Breast epithelium (tissue), 4 donors: ENCODE results near the gene SLC25A38. TPM values are rescaled to one million over a fixed set of nuclear protein-coding genes. Genes with fewer than 3 reads are reported as not detected.

Experiments
- DNase-seq, 2 donors: peaks; one replicate each; pipeline ENCODE4 v3.0.0-alpha.2; 2019; ENCODE audit warnings: low spot score in 2 of 2
- H3K27ac ChIP-seq, 2 donors: fragments of 200-600 bp; sonication (generic) in 1 of 2; one replicate each; pipeline ENCODE4 v1.5.1; 2016 to 2019; ENCODE audit warnings: mild to moderate bottlenecking in 1 of 2
- H3K27me3 ChIP-seq, 2 donors: fragments of 200-600 bp; sonication (generic) in 1 of 2; one replicate each; pipeline versions ENCODE4 v1.5.1 to v1.6.0; 2017 to 2019; ENCODE audit warnings: control low read depth in 1 of 2, mild to moderate bottlenecking in 1 of 2
- H3K36me3 ChIP-seq: fragments of 200-600 bp; one replicate; pipeline ENCODE4 v1.5.1; 2019
- H3K4me1 ChIP-seq, 2 donors: fragments of 200-600 bp; sonication (generic); one replicate each; pipeline ENCODE4 v1.5.1; 2016 to 2019; ENCODE audit warnings: control low read depth in 1 of 2
- H3K4me3 ChIP-seq, 3 donors: fragments of 200-600 bp; sonication (generic); 1 replicate in 2 of 3; 2 replicates in 1 of 3; pipeline ENCODE4 v1.5.1; 2016 to 2019; ENCODE audit warnings: mild to moderate bottlenecking in 3 of 3, moderate library complexity in 2 of 3
- H3K9me3 ChIP-seq, 2 donors: fragments of 200-600 bp; sonication (generic) in 1 of 2; one replicate each; pipeline ENCODE4 v1.5.1; 2016 to 2019; ENCODE audit warnings: control low read depth in 1 of 2
- CTCF ChIP-seq, 3 donors: fragments of 450-650 bp; IDR thresholded peaks; one replicate each; pipeline ENCODE4 v1.5.1; 2016 to 2017; ENCODE audit warnings: antibody characterized with exemption in 3 of 3, mild to moderate bottlenecking in 3 of 3, moderate library complexity in 3 of 3
- POLR2A ChIP-seq: fragments of 450-650 bp; IDR thresholded peaks from one replicate; pipeline ENCODE4 v1.6.1; 2016; ENCODE audit warnings: antibody characterized with exemption, mild to moderate bottlenecking, moderate library complexity
- POLR2AphosphoS5 ChIP-seq, 3 donors: sonication (generic); formaldehyde crosslinking; IDR thresholded peaks; one replicate each; pipeline ENCODE4 v1.6.1; 2017; ENCODE audit warnings: antibody characterized with exemption in 3 of 3
- intact Hi-C: fragments of 100-400 bp; cut with DNase I; formaldehyde crosslinking; loops from one replicate; pipeline ENCODE4 v1.15.1; 2023; ENCODE audit warnings: low total_unique reads
- total RNA-seq, 3 donors: library from RNA; depleted of rRNA; stranded (reverse); fragments of >200 nt; gene quantifications; one replicate each; pipeline ENCODE4 v1.1.0, GENCODE V29; 2016

SLC25A38 gene
- total RNA-seq, 3 donors from 2014 or later, result 28.2 to 31.6 (median 30.9) TPM

DNA sequence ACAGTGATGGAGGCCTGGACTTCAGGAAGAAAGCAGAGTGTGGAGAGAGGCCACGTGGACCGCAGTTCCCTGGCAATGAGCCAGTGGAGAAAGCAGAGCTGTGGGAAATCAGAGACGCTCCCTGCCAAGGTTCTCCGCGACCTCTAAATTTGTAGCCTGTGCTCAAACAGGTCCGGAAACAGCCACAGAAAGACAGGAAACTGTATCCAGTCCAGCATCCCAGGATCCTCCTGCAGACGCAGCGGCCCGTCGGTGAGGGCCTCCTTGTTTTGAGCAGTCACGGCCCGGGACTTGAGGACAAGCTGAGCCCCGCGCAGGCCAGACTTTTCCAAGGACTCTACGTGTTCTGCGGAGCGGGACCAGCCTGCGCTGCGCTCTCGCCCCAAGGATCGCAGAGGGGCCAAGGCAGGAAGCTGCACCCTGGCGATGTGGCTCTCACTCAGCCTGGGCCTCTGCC, 45.6 kb downstream of the SLC25A38 start:
- DNase-seq, result no peak
- Histone ChIP-seq H3K36me3 (no peaks in the 10 kb centered on the region), H3K4me1 (no peaks in the 10 kb centered on the region), H3K4me3 (no peak overlapping the region), H3K27me3 (no peaks in the 10 kb centered on the region), H3K27ac (no peak overlapping the region), H3K9me3 (no peaks in the 10 kb centered on the region)
- no peak for TF ChIP-seq POLR2AphosphoS5 (IDR thresholded peaks at IDR 0.05)
- no peak for TF ChIP-seq CTCF (IDR thresholded peaks at IDR 0.05)
- TF ChIP-seq POLR2A, result no peak
- intact Hi-C loops, result no loop called here

- H3K9me3 ChIP-seq, result no peaks in the 10 kb centered on the region
- H3K27me3 ChIP-seq, result no peaks in the 10 kb centered on the region
- DNase-seq, result no peak
- no peak overlapping the region for H3K27ac ChIP-seq
- no peak overlapping the region for H3K4me3 ChIP-seq
- intact Hi-C loops, result no loop called here
- no peaks in the 10 kb centered on the region for H3K4me1 ChIP-seq
- no peaks in the 10 kb centered on the region for H3K36me3 ChIP-seq
- no peak for TF ChIP-seq POLR2A
- no peak for TF ChIP-seq CTCF (IDR thresholded peaks at IDR 0.05)
- TF ChIP-seq POLR2AphosphoS5 (IDR thresholded peaks at IDR 0.05), result no peak
Measured at GRCh38 chr3:39429466-39429865, 46.3 kb downstream of the SLC25A38 start.

DNA sequence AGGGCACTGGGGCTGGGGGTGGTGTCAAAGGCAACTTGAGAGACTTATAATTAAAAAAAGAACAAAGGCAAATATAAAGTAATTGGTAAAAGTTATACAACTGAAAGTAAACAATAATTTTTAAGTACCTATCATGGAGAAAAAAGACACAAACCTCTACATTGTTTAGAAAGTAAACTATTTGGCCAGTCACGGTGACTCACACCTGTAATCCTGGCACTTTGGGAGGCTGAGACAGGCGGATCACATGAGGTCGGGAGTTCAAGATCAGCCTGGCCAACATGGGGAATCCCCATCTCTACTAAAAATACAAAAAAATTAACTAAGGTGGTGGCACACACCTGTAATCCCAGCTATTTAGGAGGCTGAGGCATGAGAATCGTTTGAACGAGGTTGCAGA, 49.2 kb downstream of the SLC25A38 start:
- no peaks in the 10 kb centered on the region for H3K9me3 ChIP-seq
- no peak for DNase-seq
- no peak overlapping the region for H3K27ac ChIP-seq
- no peak for TF ChIP-seq POLR2AphosphoS5 (IDR thresholded peaks at IDR 0.05)
- H3K36me3 ChIP-seq, result no peaks in the 10 kb centered on the region
- no peaks in the 10 kb centered on the region for H3K4me1 ChIP-seq
- intact Hi-C loops, result no loop called here
- no peaks in the 10 kb centered on the region for H3K27me3 ChIP-seq
- no peak overlapping the region for H3K4me3 ChIP-seq

GRCh38 chr3:39433642-39434041, 50.5 kb downstream of the SLC25A38 start:
- H3K9me3 ChIP-seq, result no peaks in the 10 kb centered on the region
- H3K4me1 ChIP-seq, result no peaks in the 10 kb centered on the region
- no peak for DNase-seq
- peak overlapping the region in 1 of 3 donors; percentile 8 for H3K4me3 ChIP-seq
- TF ChIP-seq POLR2AphosphoS5 (IDR thresholded peaks at IDR 0.05), result no peak
- no peak for TF ChIP-seq POLR2A
- no peak for TF ChIP-seq CTCF (IDR thresholded peaks at IDR 0.05)
- intact Hi-C loops, result no loop called here
- H3K27me3 ChIP-seq, result no peaks in the 10 kb centered on the region
- no peaks in the 10 kb centered on the region for H3K36me3 ChIP-seq
- peak overlapping the region in 1 of 2 donors; percentile 25 for H3K27ac ChIP-seq

DNA sequence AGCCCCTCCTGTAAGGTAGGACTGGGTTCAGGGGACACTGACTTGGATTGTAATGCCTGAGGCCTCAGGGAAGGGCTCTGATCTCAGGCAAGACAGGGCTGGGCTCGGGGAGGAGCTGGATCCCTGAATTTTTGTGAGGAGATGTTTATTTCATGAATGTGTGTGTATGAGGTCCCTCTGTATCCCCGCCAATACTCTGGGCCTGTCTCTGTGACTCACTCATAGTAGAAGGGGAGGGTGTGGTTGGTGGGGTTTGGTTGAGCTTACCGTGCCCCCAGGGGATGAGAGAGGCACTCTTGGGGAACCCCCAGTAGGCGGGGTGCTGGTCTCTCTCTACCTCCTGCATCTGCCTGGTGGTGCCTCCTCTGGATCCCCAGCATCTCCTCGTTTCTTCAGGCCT, 51.4 kb downstream of the SLC25A38 start:
- intact Hi-C loops, result no loop called here
- no peak for TF ChIP-seq POLR2A
- TF ChIP-seq CTCF (IDR thresholded peaks at IDR 0.05), result no peak
- no peak for TF ChIP-seq POLR2AphosphoS5 (IDR thresholded peaks at IDR 0.05)
- Histone ChIP-seq H3K4me1 (no peaks in the 10 kb centered on the region), H3K36me3 (no peaks in the 10 kb centered on the region), H3K9me3 (no peaks in the 10 kb centered on the region), H3K4me3 (no peak overlapping the region), H3K27me3 (no peaks in the 10 kb centered on the region), H3K27ac (no peak overlapping the region)
- DNase-seq, result no peak
